ENCODE measurements around the gene MAPKAP1.

MAPKAP1 gene

DNA sequence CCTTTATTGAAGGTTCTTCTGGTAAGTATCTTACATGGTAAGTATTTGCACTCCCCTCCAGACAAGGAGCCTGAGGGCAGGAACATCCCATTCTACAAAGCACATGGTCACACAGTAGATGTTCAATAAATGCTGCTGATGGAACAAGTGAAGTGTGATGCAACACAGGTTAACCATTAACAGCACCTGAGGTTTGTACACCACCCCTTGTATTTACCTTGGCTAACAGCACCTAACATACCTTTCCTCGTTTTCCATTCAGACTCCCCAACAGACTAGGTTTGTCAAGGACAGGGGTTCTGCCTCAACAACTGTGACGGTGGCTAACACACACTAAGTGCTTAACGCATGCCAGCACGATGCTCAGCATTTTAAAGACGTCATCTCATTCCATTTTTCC, 213.6 kb downstream of the MAPKAP1 start:
- no peaks in the 10 kb centered on the region for H3K36me3 ChIP-seq (replicated peaks)
- no peak for DNase-seq (ENCODE audit: low spot score in 2 of 2)
- no peak overlapping the region for H3K4me3 ChIP-seq
- in situ Hi-C loops (cut with MboI; ENCODE audit: low sequenced_read_pairs) = no loop called here
- H3K9me3 ChIP-seq = no peaks in the 10 kb centered on the region
- H3K4me1 ChIP-seq = peaks cover 8% of the 10 kb centered on the region
- no peaks in the 10 kb centered on the region for H3K27me3 ChIP-seq (ENCODE audit: low read depth)

DNA sequence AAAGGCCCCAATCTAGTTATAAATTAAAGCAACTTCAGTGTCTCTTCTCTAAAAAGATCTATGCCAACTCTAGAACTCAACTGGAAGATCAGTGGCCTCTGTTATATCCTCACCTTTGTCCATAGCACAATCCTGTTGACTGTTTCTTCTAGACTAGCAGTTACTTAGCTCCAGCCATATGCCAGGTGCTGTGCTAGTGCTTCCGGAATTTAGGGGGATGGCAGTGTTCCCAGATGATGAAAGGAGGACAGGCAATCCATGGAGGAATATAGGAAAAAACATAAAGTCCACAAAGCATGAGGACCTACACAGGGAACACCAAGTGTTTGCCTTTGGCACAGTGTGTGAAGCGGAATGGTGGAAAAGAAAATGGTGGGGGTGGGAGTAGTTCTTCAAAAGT, 214.3 kb downstream of the MAPKAP1 start:
- Histone ChIP-seq H3K27me3 (ENCODE audit: low read depth) (no peaks in the 10 kb centered on the region), H3K4me3 (no peak overlapping the region), H3K4me1 (peaks cover 8% of the 10 kb centered on the region), H3K9me3 (no peaks in the 10 kb centered on the region), H3K36me3 (replicated peaks) (no peaks in the 10 kb centered on the region)
- no peak for DNase-seq (ENCODE audit: low spot score in 2 of 2)
- in situ Hi-C loops (cut with MboI; ENCODE audit: low sequenced_read_pairs) = no loop called here

GRCh38 chr9:125487842-125488241, 219.2 kb downstream of the MAPKAP1 start:
- in situ Hi-C loops (cut with MboI; ENCODE audit: low sequenced_read_pairs) = no loop called here
- no peaks in the 10 kb centered on the region for H3K36me3 ChIP-seq (replicated peaks)
- no peaks in the 10 kb centered on the region for H3K9me3 ChIP-seq
- no peaks in the 10 kb centered on the region for H3K27me3 ChIP-seq (ENCODE audit: low read depth)
- H3K4me1 ChIP-seq = peaks cover 8% of the 10 kb centered on the region
- DNase-seq (ENCODE audit: low spot score in 2 of 2) = no peak
- H3K4me3 ChIP-seq = no peak overlapping the region

DNA sequence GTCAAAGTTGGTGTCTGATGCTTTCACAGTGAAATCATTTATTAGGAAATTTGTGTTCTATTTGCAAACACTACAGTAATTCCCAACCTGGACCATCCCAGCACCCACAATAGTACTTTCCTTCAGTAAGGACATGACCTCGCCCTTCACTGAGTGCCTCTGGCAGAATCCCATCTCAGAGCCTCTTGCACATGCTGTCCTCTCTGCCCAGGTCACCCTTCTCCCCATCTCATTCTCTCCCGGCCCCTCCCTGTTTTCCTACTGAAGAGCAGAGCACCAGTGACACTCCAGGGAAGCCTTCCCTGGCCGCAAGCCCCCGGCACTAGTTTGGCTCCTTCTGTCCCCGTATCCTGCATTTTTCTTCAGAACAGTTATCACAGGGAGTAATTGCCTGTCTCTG, 220.4 kb downstream of the MAPKAP1 start:
- in situ Hi-C loops (cut with MboI; ENCODE audit: low sequenced_read_pairs) = no loop called here
- Histone ChIP-seq H3K36me3 (replicated peaks) (no peaks in the 10 kb centered on the region), H3K27me3 (ENCODE audit: low read depth) (no peaks in the 10 kb centered on the region), H3K9me3 (no peaks in the 10 kb centered on the region), H3K4me1 (peaks cover 8% of the 10 kb centered on the region), H3K4me3 (no peak overlapping the region)
- DNase-seq (ENCODE audit: low spot score in 2 of 2) = no peak

- H3K9me3 ChIP-seq = no peaks in the 10 kb centered on the region
- H3K4me1 ChIP-seq = peaks cover 8% of the 10 kb centered on the region
- no peak for DNase-seq (ENCODE audit: low spot score in 2 of 2)
- in situ Hi-C loops (cut with MboI; ENCODE audit: low sequenced_read_pairs) = no loop called here
- H3K27me3 ChIP-seq (ENCODE audit: low read depth) = no peaks in the 10 kb centered on the region
- H3K36me3 ChIP-seq (replicated peaks) = no peaks in the 10 kb centered on the region
- H3K4me3 ChIP-seq = no peak overlapping the region
Measured at GRCh38 chr9:125486152-125486508, 220.9 kb downstream of the MAPKAP1 start.

GRCh38 chr9:125485471-125486151, 221.4 kb downstream of the MAPKAP1 start:
- Histone ChIP-seq H3K4me3 (no peak overlapping the region), H3K4me1 (peaks cover 8% of the 10 kb centered on the region), H3K9me3 (no peaks in the 10 kb centered on the region), H3K36me3 (replicated peaks) (no peaks in the 10 kb centered on the region), H3K27me3 (ENCODE audit: low read depth) (no peaks in the 10 kb centered on the region)
- no peak for DNase-seq (ENCODE audit: low spot score in 2 of 2)
- in situ Hi-C loops (cut with MboI; ENCODE audit: low sequenced_read_pairs) = no loop called here

DNA sequence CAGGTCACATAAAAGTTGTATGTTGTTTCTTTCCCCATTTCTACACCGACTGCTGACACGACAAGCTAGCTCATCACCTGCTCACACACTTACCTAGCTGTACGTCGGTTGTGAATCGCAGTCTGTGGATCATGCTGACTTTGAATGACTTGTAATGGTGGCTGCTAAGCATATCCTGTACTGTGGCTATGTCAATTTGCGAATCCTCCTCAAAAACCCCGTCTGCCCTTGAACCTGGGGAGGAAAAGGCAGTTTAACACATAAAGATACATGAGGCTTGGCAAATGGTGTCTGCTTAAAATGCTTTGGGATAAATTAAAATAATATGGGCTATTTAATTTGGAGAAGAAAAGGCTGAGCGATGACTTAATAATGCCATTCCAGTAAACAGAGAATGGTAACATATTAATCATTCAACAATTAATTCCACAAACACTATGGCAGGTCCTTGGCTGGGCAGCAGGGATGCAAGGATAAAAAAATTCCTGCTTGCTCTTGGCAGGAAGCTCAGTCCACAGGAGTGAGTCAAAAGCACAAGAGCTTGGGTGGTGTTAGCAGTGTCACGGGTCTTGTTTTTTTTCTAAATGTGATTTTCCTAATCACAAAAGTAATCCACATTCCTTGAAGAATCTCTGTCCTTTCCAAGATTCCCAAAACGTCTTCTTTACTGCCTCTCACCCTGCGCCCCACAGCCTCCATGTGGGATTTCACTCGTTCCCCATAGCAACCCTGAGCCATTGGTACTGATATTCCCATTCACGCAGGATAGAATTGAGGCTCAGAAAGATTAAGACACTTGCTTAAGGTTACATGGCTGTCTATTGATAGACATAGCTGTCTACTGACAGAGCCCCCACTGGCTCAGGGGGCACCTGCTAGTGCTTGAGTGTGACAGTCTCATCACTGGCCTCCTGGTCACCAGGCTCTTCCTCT, 222.4 kb downstream of the MAPKAP1 start:
- H3K36me3 ChIP-seq (replicated peaks) = no peaks in the 10 kb centered on the region
- in situ Hi-C loops (cut with MboI; ENCODE audit: low sequenced_read_pairs) = no loop called here
- H3K9me3 ChIP-seq = no peaks in the 10 kb centered on the region
- H3K27me3 ChIP-seq (ENCODE audit: low read depth) = no peaks in the 10 kb centered on the region
- peaks cover 6% of the 10 kb centered on the region for H3K4me1 ChIP-seq
- H3K4me3 ChIP-seq = no peak overlapping the region
- DNase-seq (ENCODE audit: low spot score in 2 of 2) = no peak

DNA sequence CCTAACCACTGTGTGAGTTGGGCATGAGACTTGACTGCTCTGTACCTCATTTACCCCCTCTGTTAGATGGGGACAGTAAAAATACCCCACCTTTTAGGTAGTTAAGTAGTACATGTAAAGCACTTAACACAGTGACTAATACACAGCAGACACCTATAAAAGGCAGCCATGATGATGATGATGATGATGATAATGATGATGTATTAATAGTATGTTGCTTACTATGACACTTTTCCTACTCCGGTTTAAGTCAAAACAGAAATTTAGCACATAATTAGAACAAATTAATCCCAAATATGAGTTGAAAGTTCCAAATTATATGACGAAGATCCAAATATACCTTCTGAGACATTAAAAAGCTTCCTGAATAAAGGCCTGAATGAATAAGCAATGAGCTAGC, 223.3 kb downstream of the MAPKAP1 start:
- H3K27me3 ChIP-seq (ENCODE audit: low read depth) = no peaks in the 10 kb centered on the region
- H3K36me3 ChIP-seq (replicated peaks) = no peaks in the 10 kb centered on the region
- no peak for DNase-seq (ENCODE audit: low spot score in 2 of 2)
- in situ Hi-C loops (cut with MboI; ENCODE audit: low sequenced_read_pairs) = no loop called here
- no peaks in the 10 kb centered on the region for H3K4me1 ChIP-seq
- no peaks in the 10 kb centered on the region for H3K9me3 ChIP-seq
- H3K4me3 ChIP-seq = no peak overlapping the region

- H3K4me3 ChIP-seq = no peak overlapping the region
- H3K27me3 ChIP-seq (ENCODE audit: low read depth) = no peaks in the 10 kb centered on the region
- no peaks in the 10 kb centered on the region for H3K4me1 ChIP-seq
- DNase-seq (ENCODE audit: low spot score in 2 of 2) = no peak
- in situ Hi-C loops (cut with MboI; ENCODE audit: low sequenced_read_pairs) = no loop called here
- H3K9me3 ChIP-seq = no peaks in the 10 kb centered on the region
- H3K36me3 ChIP-seq (replicated peaks) = no peaks in the 10 kb centered on the region
Measured at GRCh38 chr9:125479846-125480615, 227.0 kb downstream of the MAPKAP1 start.

- DNase-seq (ENCODE audit: low spot score in 2 of 2) = no peak
- in situ Hi-C loops (cut with MboI; ENCODE audit: low sequenced_read_pairs) = no loop called here
- Histone ChIP-seq H3K4me3 (no peak overlapping the region), H3K9me3 (no peaks in the 10 kb centered on the region), H3K27me3 (ENCODE audit: low read depth) (no peaks in the 10 kb centered on the region), H3K4me1 (peaks cover 3% of the 10 kb centered on the region), H3K36me3 (replicated peaks) (no peaks in the 10 kb centered on the region)
Measured at GRCh38 chr9:125477089-125477544, 229.9 kb downstream of the MAPKAP1 start.

GRCh38 chr9:125476645-125477044, 230.4 kb downstream of the MAPKAP1 start:
- no peak for DNase-seq (ENCODE audit: low spot score in 2 of 2)
- in situ Hi-C loops (cut with MboI; ENCODE audit: low sequenced_read_pairs) = no loop called here

GRCh38 chr9:125475385-125475784, 231.6 kb downstream of the MAPKAP1 start:
- Histone ChIP-seq H3K36me3 (replicated peaks) (no peaks in the 10 kb centered on the region), H3K27me3 (ENCODE audit: low read depth) (no peaks in the 10 kb centered on the region), H3K4me3 (no peak overlapping the region), H3K4me1 (peaks cover 3% of the 10 kb centered on the region), H3K9me3 (no peaks in the 10 kb centered on the region)
- in situ Hi-C loops (cut with MboI; ENCODE audit: low sequenced_read_pairs) = no loop called here
- no peak for DNase-seq (ENCODE audit: low spot score in 2 of 2)

More at GRCh38 chr9:125476645-125477044, 230.4 kb downstream of the MAPKAP1 start:
- Histone ChIP-seq H3K36me3 (replicated peaks) (no peaks in the 10 kb centered on the region), H3K27me3 (ENCODE audit: low read depth) (no peaks in the 10 kb centered on the region), H3K9me3 (no peaks in the 10 kb centered on the region), H3K4me1 (peaks cover 3% of the 10 kb centered on the region), H3K4me3 (no peak overlapping the region)

DNA sequence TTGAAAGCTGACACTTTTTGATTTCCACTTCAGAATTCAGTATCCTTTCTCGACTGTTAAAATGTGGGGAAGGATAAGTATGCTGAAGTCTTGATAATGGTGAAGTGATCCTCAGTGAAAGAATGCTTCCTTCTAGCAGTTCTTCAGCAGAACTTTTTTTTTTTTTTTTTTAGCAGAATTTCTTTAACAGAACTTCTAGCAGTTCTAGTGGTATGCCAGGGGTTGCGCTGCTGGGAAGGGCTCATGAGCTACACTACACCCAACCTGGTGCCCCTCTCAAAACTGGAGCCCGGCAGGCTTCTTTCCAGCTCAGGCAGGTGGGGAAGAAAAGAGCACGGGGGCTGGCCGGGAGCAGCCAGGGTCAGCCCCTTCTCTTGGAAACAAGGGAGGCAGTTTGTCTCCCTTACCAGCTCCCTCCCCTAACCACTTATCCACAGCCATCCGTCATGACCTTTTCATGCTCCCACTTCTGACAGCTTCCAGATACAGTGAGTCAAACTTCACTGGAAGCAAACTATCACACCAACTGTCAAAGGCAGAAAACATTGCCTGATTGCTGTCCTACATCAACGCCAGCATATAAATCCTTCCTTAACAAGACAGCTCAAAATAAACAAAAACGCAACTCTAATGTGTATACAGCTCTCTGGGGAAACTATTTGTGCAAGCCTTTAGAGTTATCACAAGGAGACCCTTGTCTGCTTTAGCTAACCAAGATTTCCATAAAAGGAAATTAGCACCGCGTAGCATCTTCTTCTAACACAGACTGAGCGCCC, 233.9 kb downstream of the MAPKAP1 start:
- Histone ChIP-seq H3K27me3 (ENCODE audit: low read depth) (no peaks in the 10 kb centered on the region), H3K4me3 (no peak overlapping the region), H3K9me3 (no peaks in the 10 kb centered on the region), H3K4me1 (peaks cover 3% of the 10 kb centered on the region), H3K36me3 (replicated peaks) (no peaks in the 10 kb centered on the region)
- no peak for DNase-seq (ENCODE audit: low spot score in 2 of 2)
- in situ Hi-C loops (cut with MboI; ENCODE audit: low sequenced_read_pairs) = no loop called here
